HG03521 (cell line): ENCODE measurements around the gene GMPPA.

Experiments used
- ATAC-seq: cut with Tn5 transposase; IDR thresholded peaks from one replicate; pipeline ENCODE4 v1.9.1; 2021; ENCODE audit warnings: mild to moderate bottlenecking, moderate library complexity; ENCODE audit not compliant: unreplicated experiment

The GMPPA gene

DNA sequence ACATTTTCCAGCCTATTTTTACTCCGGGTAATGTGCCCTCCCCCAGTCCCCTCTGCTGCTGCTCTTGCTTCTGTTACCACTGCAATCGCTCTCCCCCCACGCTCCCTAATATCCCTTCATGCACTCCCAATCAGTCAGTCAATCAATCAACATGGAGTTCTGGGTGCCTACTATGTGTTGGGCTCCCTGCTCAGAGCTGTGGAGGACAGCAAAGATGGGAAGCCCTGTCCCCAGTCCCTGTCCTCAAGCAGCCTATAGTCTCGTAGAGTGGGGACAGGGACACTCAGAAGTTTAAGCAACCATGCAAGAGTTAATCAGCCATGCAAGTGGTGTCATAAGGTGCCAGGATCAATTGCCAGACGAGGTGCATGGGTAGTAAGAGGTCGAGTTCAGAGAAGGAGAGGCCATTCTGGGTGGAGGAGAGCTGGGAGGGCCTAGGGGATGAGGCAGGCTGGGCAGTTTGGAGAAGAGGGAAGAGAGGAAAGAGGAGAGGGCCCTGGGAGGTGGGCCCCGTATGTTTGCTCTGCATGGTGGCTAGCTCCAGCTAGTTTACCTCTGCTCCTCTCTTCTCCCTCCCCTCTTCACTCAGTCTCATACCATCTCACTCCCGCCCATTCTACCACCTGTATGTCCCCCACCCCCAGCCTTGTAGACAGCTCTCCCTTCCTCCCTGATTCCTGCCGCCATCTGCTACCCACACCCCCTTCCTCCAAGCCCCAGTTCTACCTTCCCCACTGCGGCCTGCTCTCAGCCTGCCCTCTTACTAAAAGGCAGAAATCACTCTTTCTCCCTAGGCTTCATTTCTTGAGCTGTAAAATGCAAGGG lies 19.5 kb downstream of the GMPPA start:
- no peak for ATAC-seq

DNA sequence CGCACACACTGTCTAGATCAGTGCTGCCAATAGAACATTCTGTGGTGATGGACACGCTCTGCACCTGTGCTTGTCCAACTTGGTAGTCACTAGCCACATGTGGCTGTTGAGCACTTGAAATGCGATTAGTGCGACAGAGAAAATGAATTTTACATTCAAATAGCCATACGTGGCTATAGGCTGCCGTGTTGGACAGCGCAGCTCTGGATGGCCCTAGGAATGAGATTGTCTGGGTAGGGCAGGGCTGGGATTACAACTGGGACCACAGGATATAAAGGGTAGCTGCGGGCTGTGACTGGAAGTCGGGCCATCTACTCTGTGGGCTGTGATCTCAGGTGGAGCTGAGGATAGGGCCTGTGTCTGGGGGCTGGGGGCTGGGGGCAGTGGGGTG lies 20.8 kb downstream of the GMPPA start:
- ATAC-seq, result no peak

DNA sequence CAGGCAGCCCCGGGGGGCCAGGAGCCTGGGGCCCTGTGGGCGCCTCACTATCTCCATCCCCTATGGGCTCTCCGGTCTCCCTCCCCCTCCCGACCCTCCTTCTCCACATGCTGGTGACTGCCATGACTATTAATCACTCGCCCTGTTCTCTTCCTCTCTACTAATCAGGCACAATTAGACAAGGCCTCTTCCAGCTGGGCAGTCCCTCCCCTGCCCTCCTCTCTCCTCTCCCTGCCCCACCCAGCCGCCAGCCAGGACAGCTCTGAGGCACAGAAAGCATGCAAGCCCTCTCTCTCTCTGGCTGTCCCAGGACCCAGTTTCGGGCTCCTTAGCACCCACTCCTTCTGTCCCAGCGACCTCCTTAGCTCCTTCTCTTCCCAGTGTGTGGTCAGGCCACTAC lies 21.4 kb downstream of the GMPPA start:
- ATAC-seq, result no peak

DNA sequence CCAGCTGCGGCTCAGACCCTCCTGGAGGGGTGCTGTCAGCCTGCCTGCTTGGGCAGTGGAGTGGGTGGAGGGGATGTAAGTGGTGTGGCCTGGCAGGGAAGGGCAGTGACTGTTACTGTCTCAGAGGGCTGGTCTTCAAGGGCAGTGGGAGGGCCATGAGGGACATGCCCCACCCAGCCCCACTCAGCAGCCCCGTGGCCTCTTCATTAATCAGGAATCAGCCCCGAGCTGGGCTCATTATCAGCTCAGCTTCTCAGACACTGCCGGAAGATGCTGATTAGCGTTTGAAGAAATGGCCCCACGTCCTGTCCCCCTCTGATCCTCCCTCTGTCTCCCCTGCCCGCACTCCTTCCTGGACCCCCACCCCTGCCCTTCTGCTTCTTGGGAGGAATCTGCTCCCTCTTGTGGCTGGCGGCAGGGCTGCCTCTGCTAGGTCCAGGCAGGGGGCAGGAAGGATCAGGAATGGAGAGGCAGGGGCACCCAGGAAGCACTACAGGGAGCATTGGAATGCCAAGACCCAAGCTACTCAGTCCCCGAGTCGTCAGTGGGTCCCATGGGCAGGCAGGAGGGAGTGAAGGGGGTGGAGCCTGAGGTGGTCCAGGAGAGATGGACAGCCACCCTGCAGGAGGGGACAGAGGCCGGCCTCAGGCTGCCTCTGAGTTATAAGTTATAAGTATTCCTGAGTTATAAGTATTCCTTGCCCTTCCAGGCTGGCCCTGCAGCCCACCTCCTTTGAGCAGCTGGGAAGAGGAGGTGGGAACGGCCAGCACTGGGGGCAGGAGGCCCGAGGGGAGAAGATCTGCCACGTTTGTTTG lies 22.6 kb downstream of the GMPPA start:
- ATAC-seq, result no peak

DNA sequence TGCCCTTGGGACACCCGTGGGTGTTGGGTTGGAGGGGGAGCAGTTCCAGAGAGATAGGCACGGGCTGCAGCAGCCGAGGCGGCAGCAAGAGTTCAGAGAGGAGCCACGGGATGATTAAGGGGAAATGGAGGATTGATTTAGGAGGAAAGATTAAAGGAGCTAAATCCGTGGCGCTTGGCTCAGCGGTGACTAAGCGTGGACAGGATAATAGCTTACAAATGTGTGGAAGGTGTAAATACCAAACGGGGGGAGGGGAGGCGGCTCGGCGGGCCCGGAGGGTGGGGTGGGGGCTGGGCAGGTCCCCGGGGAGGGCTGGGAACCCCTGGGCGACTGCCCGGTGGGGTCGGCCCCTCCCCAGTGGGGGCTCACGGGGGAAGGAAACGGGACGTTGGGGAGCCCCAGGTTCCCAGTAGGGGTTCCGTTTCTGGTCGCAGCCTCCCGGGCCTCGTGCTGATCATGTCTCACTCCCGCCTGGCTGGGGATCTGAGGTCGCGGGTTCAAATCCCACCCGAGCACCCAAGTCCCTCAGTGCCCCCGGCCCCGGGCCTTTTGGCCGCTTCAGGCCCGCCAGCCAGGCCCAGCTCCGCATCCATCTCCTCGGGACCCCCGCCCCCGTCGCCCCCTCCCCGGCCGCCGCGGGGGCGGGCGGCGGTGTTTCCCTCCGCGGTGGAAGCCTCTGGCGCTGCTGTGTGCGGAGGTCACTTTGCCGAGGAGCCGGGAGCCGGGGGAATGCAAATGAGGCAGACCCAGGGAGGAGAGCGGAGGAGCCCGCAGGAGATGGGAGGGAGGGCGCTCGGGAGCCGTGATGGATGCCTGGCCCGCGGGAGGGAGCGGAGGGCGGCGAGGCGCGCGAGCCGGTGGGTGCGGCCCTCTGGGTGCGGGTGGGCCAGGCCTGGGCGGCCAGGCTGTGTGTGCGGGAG lies 23.7 kb downstream of the GMPPA start:
- no peak for ATAC-seq

DNA sequence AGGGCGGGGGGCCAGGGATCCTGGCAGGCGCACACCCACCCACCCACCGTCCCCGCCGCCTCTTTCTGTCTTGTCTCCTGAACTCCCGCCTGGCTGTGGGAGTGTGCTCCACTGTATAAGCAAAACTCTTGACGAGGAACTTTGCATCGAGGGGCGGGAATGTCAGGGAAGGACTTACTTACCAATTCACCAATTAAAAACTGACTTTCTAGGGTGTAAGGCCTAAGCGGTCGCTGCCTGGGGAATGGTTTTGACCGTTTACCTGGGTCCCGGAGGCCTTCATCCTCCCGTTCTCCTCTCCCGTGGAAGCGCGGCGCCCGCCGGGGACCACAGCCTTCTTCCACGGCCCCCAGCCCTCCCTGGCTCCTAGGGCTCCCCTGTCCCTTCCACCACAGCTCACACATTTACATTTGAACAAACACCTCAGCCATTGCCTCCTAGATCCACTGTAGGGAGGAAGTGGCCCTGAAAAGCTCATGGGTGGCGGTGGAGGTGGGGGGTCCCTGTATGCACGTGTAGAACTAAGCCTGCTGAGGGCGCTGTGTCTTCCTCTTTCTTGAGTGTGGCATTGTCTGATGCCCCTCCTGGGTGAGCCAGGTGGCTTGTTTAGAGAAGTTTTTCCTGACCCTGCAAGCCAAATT lies 24.5 kb downstream of the GMPPA start:
- no peak for ATAC-seq

DNA sequence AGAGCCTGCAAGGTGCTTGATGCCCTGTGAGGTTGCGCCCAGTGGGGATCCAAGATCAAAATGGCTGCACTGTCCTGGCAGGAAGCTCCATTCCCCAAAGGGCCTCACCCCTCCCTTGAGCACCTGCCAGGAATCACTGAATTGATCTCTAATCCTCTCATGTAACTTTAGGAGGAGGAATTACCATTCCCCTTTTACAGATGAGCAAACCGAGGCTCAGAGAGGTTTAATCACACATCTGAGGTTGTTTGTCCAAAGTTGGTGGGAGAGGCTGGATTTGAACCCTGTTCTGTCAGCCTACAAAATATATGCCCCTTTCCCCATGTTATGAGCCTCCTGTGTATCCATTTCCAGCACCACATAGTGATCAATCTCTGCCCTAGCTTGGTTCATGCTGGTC lies 26.1 kb downstream of the GMPPA start:
- ATAC-seq, result no peak

DNA sequence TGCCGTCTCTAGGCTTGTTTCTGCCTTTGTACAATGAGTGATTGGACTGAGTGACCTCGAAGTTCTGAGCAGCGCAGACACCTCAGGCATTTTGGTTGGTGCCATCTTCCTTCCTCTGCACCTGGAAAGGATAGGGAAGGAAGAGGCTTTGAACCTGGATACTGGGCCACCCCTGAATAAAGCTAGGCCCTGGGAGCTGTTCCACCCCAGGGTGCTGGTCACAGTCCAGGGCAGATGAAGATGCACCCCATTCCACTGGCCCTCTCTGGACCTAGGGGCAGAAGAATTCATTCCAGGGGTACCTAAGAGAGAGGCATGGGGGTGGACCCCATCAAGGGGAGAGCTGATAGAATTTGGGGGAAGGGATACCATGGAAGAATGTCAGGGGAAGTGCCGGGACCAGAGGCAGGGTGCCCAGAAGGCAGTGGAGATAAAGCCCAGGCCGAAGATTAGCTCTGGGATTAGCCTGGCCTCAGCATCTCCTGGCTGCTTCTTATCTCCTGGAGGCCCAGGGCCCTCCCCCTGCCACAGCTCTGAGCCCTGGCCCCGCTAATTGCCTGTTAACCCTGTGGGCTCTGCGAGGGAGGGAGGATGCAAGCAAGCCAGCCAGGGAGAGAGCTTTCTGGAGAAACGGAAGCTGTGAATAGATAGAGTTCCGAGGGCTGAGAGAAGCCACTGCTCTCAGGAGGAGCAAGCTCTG lies 27.0 kb downstream of the GMPPA start:
- ATAC-seq, result no peak

DNA sequence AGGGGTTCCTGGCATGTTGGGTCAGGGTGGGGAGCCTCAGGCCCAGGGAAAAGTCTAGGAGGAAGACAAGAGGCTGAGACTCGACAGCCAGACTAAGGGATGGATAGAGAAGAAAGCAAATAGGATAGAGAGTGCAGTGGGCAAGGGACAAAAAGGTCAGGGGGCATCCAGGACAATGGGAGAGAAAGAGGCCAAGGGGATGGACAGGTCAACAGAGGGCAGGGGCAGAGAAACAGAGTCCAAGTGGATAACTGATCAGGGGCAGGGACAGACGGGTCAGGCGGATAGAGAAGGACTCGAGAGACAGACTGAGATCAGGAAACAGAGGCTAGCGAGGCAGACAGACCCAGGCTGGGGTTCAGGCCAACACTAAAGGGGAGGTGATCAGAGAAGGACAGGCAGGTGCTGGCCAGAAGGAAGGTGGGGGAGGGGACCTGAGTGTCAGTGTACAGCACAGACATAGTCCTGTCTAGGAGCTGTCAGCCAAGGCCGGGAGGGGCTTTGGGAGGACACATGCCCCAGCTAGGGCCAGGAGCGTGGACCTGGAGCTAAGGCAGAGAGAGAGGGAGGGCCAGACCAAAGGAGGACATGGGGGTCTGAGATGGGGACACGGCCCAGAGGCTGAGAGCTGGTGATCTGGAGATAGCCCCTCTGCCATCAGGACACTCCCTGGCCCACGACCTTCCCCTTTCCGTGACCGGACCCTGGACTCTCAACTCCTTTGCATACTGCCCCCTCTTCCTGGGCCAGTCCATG lies 27.8 kb downstream of the GMPPA start:
- ATAC-seq, result no peak

DNA sequence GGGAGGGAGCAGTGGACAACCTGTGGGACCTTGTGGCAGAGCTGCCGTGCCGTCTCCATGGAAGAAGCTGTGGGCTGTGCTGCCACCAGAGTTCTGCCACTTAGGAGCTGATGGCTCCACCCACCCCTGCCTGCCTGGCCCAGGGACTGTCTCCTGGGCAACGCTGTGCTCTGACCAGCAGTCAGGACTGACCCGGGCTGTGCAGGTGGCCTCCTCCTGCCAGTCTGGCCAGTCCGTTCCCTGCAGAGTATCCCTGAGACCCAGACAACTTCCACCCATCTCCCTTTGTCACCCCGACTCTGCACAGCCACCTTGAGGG lies 28.3 kb downstream of the GMPPA start:
- ATAC-seq, result no peak

DNA sequence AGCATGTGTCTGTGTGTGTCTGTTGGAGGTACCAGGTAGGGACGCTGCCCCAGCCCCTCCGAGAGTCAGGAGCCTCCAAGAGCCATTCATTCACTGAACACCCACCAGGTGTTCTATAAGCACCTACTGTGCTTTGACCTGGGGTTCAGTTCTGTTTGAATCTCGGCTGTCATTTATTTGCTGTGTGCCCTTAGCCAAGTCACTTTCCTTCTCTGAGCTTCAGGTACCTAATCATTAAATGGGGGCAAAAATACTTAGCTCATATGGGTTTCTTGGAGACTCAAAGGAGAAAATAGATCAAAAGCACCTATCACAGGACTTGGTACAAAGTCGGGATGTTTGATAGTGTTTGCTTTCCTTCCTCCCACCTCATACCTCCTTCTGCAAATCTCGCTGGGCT lies 28.8 kb downstream of the GMPPA start:
- no peak for ATAC-seq

DNA sequence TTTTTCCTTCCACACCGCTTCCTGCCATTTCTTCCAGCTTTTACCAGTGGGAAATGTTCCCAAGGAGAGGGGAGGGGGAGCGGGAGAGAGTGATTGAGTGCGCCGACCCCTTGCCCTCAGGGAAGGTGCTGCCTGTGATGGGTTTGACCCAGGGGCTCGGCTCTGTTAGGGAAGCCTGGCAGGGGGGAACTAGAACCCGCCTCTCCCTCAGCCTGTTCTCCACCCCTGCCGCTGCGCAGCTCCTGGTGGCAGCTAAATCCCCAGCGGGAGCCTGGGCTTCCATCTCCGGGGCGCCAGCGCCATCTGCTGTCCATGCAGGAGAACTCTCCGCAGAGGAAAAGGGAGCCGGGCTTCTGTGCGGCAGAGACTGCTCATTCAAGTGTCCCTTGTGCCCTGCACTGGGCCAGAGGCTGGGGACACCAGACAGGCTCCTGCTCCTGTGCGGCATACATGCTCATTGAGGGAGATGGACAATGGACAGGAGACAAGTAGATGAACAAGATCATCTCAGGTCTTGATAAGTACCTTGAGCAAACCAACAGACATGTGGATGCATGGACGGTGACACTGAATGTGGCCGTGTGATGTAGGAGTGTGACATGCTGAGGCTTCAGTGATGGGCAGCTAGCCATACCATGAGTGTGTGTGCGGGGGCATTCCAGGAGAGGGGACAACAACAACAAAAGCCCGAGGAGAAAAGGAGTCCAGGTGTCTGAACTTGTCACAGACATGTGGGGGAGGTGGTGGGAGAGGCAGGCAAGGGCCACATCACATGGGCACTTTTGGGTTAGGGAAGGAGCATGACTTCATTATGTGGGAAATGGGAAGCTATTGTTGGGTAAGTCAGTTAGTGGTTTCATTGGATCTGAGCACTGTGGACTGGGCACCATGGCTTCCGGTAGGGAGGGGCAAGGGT lies 31.6 kb downstream of the GMPPA start:
- ATAC-seq, result peak; percentile 84

DNA sequence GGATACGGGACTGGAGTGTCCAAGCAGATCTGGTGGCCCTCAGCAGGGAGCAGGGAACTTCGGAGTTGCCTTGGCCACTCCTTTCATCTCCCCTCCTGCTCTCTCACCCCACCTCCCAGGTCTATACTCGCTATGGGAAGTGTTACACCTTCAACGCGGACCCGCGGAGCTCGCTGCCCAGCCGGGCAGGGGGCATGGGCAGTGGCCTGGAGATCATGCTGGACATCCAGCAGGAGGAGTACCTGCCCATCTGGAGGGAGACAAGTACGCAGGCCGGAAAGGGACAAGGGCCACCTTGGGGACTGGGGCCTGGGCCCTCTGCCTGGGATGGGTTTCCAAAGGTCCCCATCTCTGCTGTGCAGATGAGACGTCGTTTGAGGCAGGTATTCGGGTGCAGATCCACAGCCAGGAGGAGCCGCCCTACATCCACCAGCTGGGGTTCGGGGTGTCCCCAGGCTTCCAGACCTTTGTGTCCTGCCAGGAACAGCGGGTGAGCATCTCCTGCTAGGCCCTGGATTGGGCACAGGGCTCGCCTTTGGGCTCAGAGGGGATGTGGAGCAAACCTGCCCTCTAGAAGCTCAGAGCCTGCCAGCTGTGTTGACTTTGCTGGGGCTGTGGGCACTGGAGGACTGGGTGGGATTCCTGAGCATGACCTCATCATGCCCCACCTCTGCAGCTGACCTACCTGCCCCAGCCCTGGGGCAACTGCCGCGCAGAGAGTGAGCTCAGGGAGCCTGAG lies 33.1 kb downstream of the GMPPA start:
- ATAC-seq, result no peak

DNA sequence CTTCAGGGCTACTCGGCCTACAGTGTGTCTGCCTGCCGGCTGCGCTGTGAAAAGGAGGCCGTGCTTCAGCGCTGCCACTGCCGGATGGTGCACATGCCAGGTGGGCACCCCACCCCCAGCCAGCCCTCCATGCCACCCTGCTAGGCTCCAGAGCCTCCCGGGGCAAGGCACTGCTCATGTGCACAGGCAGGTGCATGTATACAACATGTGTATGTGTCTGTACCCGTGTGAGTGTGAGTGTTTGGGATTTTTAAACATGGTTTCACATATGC lies 33.6 kb downstream of the GMPPA start:
- no peak for ATAC-seq

DNA sequence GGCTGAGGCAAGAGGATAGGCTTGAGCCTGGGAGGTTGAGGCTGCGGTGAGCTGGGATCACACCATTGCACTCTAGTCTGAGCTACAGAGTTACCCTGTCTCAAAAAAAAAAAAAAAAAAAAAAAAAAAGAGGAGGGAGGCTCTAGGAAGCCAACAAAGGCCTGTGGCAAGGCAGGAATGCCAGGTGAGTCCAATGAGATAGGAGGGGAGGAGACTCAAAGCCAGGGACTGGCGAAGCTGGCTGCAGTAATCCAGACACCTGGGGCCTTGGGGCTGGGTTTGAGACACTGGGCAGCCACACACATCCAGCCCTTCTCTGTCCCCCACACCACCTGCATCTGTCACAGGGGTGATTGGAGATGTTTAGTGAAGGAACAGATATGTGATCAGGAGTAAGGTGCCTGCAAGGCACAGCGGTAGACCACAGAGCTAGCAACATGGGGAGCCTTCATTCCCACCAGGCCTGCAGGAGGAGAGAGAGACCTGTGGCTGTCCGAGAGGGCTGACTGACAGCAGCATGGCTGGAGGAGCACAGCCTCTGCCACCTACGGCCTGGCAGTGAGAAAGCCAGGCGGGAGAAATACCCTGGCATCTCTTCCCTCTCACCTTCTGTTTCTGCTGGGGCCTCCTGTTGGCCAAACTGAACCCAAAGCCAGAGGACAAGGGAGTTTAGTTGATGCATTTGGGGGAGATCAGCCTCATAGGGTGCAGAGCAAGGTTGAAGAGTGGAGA lies 35.4 kb downstream of the GMPPA start:
- no peak for ATAC-seq

DNA sequence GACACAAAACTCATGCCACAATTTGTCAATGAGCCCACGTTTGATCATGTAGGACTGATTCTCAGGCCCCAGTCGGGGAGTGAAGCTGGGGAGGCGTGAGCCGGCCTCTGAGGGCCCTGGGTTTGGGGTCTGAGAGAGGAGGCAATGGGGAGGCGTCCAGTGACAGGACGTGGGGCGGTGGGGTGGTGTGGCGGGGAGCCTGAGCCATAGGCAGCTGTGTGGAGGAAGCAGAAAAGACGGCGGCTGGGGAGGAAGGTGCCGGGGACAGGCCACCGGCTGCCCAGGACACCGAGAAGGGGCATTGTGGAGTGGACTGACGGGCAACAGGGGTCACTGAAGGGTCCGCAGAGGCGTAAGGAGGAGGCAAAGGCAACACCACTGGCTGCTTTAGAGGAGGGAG lies 37.7 kb downstream of the GMPPA start:
- no peak for ATAC-seq

DNA sequence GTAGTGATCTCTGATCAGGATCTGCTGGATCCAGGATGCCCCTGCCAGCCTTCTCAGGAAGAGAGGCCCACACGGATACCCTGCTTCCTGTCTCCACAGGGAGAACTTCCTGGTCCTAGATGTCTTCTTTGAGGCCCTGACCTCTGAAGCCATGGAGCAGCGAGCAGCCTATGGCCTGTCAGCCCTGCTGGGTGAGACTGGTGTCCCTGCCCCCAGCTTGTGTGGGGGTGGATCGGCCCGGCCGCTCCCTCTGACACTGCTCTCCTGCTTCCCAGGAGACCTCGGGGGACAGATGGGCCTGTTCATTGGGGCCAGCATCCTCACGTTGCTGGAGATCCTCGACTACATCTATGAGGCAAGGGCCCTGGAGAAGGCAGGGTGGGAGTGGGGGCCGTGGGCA lies 38.3 kb downstream of the GMPPA start:
- no peak for ATAC-seq
